Uterus (tissue), 4 donors: ENCODE measurements around the gene EFTUD2. TPM values are rescaled to one million over a fixed set of nuclear protein-coding genes. Genes with fewer than 3 reads are reported as not detected.

Experiments
- DNase-seq, 2 donors: peaks; one replicate each; pipeline ENCODE4 v3.0.0-alpha.2; 2019 to 2020
- H3K27ac ChIP-seq, 2 donors: fragments of 200-600 bp; sonication (generic); 1 replicate in 1 of 2; 2 replicates in 1 of 2; pipeline ENCODE4 v1.5.1; 2016 to 2018
- H3K27me3 ChIP-seq, 2 donors: fragments of 200-600 bp; sonication (generic); one replicate each; pipeline ENCODE4 v1.5.1; 2018 to 2019; ENCODE audit warnings: control low read depth in 1 of 2
- H3K36me3 ChIP-seq, 2 donors: fragments of 200-600 bp; sonication (generic); one replicate each; pipeline ENCODE4 v1.5.1; 2019; ENCODE audit warnings: control low read depth in 1 of 2
- H3K4me1 ChIP-seq, 2 donors: fragments of 200-600 bp; sonication (generic); one replicate each; pipeline ENCODE4 v1.5.1; 2018 to 2019; ENCODE audit warnings: control low read depth in 1 of 2
- H3K4me3 ChIP-seq, 2 donors: fragments of 200-600 bp; sonication (generic); 1 replicate in 1 of 2; 2 replicates in 1 of 2; pipeline ENCODE4 v1.5.1; 2018 to 2019; ENCODE audit warnings: mild to moderate bottlenecking in 1 of 2
- H3K9me3 ChIP-seq, 2 donors: fragments of 200-600 bp; sonication (generic); one replicate each; pipeline ENCODE4 v1.5.1; 2019; ENCODE audit warnings: control low read depth in 1 of 2
- CTCF ChIP-seq, 4 experiments: fragments of 200-600 bp in 2 of 4; fragments of 450-650 bp in 2 of 4; sonication (generic) in 2 of 4; IDR thresholded peaks; one replicate each; pipeline ENCODE4 v1.5.1; 2016 to 2019; ENCODE audit warnings: antibody characterized with exemption in 4 of 4, mild to moderate bottlenecking in 2 of 4, moderate library complexity in 1 of 4
- POLR2A ChIP-seq, 2 donors: fragments of 450-650 bp; IDR thresholded peaks; one replicate each; pipeline ENCODE4 v1.6.1; 2016; ENCODE audit warnings: antibody characterized with exemption in 2 of 2, mild to moderate bottlenecking in 1 of 2, moderate library complexity in 1 of 2
- intact Hi-C: fragments of 100-400 bp; cut with DNase I; formaldehyde crosslinking; loops from one replicate; pipeline ENCODE4 v1.15.1; 2023; ENCODE audit warnings: low total_unique reads
- total RNA-seq, 4 donors: library from RNA; depleted of rRNA in 3 of 4; stranded (reverse); fragments of >200 nt in 3 of 4; gene quantifications; one replicate each; pipeline versions ENCODE4 v1.1.0 to v1.2.4, GENCODE V29; 2014 to 2023
- donor health status: DM: yes; HTN: yes; CAD: no.

The EFTUD2 gene
- total RNA-seq, 4 donors from 2014 or later, result 12.4 to 129 (median 64.7) TPM

DNA sequence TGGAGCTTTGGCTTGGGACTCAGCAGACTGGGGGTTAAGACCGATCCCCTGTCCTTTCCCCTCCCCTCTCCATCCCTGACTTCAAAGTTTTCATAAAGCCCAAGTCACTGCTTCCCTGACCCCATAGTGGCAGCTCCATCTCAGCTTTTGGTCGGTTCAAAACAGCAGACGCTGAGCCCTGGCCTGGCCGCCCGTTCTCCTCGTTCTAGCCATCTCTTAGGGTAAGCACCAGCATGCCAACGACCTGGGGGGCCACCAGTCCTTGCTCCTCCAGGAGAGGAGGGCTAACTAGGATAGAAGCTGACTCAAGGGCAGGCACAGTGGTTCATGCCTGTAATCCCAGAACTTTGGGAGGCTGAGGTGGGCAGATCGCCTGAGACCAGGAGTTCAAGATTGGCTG is 53.0 kb downstream of the EFTUD2 start:
- Histone ChIP-seq H3K27ac (peak overlapping the region in 1 of 2 donors; percentile 49), H3K9me3 (no peaks in the 10 kb centered on the region), H3K4me3 (no peak overlapping the region), H3K36me3 (no peaks in the 10 kb centered on the region), H3K27me3 (no peaks in the 10 kb centered on the region), H3K4me1 (no peaks in the 10 kb centered on the region)
- TF ChIP-seq POLR2A (IDR thresholded peaks at IDR 0.05), result no peak
- TF ChIP-seq CTCF (IDR thresholded peaks at IDR 0.05), result no peak
- DNase-seq, result no peak
- intact Hi-C loops, result no loop called here

GRCh38 chr17:44844390-44844830 is 54.8 kb downstream of the EFTUD2 start:
- Histone ChIP-seq H3K4me1 (no peaks in the 10 kb centered on the region), H3K9me3 (no peaks in the 10 kb centered on the region), H3K27ac (peak overlapping the region in 1 of 2 donors; percentile 53), H3K4me3 (no peak overlapping the region), H3K36me3 (no peaks in the 10 kb centered on the region), H3K27me3 (no peaks in the 10 kb centered on the region)
- intact Hi-C loops, result no loop called here
- TF ChIP-seq CTCF (IDR thresholded peaks at IDR 0.05) (no peak), POLR2A (IDR thresholded peaks at IDR 0.05) (no peak)
- DNase-seq, result peak in 1 of 2 donors; percentile 42

GRCh38 chr17:44842748-44843147 is 56.5 kb downstream of the EFTUD2 start:
- Histone ChIP-seq H3K4me1 (no peaks in the 10 kb centered on the region), H3K27ac (peak overlapping the region in 1 of 2 donors; percentile 53), H3K36me3 (no peaks in the 10 kb centered on the region), H3K27me3 (no peaks in the 10 kb centered on the region), H3K4me3 (no peak overlapping the region), H3K9me3 (no peaks in the 10 kb centered on the region)
- no peak for TF ChIP-seq CTCF (IDR thresholded peaks at IDR 0.05)
- TF ChIP-seq POLR2A (IDR thresholded peaks at IDR 0.05), result no peak
- no peak for DNase-seq
- intact Hi-C loops, result no loop called here

DNA sequence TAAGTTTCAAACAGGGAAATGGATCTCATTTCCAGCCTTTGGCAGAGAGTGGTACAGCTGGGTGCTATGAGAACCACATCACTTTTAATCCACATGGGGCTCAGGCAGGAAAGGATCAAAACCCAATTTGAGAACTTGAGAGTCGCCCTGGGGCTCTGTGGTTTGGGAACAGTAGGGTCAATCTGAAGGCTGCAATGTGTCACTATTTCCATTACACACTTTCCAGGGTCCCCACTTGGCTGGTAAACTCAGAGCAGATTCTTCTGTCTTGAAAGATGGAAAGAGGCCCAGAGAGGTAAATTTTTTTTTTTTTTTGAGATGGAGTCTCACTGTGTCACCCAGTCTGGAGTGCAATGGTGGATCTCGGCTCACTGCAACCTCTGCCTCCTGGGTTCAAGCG is 58.3 kb downstream of the EFTUD2 start:
- no peak for TF ChIP-seq POLR2A (IDR thresholded peaks at IDR 0.05)
- TF ChIP-seq CTCF (IDR thresholded peaks at IDR 0.05), result no peak
- no peak for DNase-seq
- intact Hi-C loops, result no loop called here
- no peaks in the 10 kb centered on the region for H3K36me3 ChIP-seq
- H3K4me1 ChIP-seq, result no peaks in the 10 kb centered on the region
- no peaks in the 10 kb centered on the region for H3K27me3 ChIP-seq
- no peaks in the 10 kb centered on the region for H3K9me3 ChIP-seq
- no peak overlapping the region for H3K27ac ChIP-seq
- H3K4me3 ChIP-seq, result no peak overlapping the region

GRCh38 chr17:44840274-44840673 is 59.0 kb downstream of the EFTUD2 start:
- Histone ChIP-seq H3K27me3 (no peaks in the 10 kb centered on the region), H3K9me3 (no peaks in the 10 kb centered on the region), H3K27ac (no peak overlapping the region), H3K36me3 (no peaks in the 10 kb centered on the region), H3K4me1 (no peaks in the 10 kb centered on the region), H3K4me3 (no peak overlapping the region)
- no peak for DNase-seq
- intact Hi-C loops, result no loop called here
- TF ChIP-seq CTCF (IDR thresholded peaks at IDR 0.05) (no peak), POLR2A (IDR thresholded peaks at IDR 0.05) (no peak)
